ENCODE data around the gene DUSP21.

DNA sequence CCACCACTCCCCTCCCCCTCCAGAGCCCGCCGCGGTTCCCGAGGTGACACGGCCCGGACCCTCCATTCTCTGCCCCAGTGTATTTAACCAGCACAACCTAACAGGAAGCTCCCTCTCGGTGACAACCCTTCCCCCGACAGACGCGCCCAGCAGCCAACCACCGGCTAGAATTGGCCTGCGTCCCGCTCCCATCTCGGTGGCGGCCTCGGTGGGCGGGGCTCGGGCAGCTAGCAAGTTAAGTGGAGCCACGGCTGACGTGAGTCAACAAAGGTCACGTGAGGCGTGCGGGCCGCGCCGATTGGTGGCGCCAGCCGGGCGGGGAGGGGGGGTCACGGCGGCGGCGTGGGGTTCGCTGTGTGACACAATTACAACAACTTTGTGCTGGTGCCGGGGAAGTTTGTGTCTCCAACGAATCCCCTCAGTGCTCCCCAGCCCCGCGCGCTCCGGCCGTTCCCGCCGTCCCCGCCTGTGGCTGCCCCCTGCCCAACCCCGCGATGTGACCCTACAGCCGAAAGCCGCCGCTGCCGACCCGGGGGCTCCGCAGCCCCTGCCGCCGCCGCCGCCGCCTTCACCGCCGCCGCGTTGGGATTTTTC, 29.1 kb downstream of the DUSP21 start, which contains the start of gene KDM6A:
- peak; percentile 89 for TF ChIP-seq POLR2A (IDR thresholded peaks at IDR 0.05)
- TF ChIP-seq, protein P1, sequence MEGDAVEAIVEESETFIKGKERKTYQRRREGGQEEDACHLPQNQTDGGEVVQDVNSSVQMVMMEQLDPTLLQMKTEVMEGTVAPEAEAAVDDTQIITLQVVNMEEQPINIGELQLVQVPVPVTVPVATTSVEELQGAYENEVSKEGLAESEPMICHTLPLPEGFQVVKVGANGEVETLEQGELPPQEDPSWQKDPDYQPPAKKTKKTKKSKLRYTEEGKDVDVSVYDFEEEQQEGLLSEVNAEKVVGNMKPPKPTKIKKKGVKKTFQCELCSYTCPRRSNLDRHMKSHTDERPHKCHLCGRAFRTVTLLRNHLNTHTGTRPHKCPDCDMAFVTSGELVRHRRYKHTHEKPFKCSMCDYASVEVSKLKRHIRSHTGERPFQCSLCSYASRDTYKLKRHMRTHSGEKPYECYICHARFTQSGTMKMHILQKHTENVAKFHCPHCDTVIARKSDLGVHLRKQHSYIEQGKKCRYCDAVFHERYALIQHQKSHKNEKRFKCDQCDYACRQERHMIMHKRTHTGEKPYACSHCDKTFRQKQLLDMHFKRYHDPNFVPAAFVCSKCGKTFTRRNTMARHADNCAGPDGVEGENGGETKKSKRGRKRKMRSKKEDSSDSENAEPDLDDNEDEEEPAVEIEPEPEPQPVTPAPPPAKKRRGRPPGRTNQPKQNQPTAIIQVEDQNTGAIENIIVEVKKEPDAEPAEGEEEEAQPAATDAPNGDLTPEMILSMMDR (IDR thresholded peaks at IDR 0.05), result no peak
